ENCODE results near the gene PAK5. TPM values are rescaled to one million over a fixed set of nuclear protein-coding genes. Genes with fewer than 3 reads are reported as not detected.

Gene PAK5
- total and polyA plus RNA-seq, 4 donors = 0.02 to 0.17 (median 0.04) TPM; not detected in 1

GRCh38 chr20:9759392-9759791 is 79.5 kb downstream of the PAK5 start (continued):
- TF ChIP-seq, protein P1, sequence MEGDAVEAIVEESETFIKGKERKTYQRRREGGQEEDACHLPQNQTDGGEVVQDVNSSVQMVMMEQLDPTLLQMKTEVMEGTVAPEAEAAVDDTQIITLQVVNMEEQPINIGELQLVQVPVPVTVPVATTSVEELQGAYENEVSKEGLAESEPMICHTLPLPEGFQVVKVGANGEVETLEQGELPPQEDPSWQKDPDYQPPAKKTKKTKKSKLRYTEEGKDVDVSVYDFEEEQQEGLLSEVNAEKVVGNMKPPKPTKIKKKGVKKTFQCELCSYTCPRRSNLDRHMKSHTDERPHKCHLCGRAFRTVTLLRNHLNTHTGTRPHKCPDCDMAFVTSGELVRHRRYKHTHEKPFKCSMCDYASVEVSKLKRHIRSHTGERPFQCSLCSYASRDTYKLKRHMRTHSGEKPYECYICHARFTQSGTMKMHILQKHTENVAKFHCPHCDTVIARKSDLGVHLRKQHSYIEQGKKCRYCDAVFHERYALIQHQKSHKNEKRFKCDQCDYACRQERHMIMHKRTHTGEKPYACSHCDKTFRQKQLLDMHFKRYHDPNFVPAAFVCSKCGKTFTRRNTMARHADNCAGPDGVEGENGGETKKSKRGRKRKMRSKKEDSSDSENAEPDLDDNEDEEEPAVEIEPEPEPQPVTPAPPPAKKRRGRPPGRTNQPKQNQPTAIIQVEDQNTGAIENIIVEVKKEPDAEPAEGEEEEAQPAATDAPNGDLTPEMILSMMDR (IDR thresholded peaks at IDR 0.05; ENCODE audit: low read depth, low read length, missing input control) = no peak
- TF ChIP-seq, protein P2, sequence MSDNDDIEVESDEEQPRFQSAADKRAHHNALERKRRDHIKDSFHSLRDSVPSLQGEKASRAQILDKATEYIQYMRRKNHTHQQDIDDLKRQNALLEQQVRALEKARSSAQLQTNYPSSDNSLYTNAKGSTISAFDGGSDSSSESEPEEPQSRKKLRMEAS (IDR thresholded peaks at IDR 0.05) = no peak
- TF ChIP-seq FOXA1 (IDR thresholded peaks at IDR 0.05) = no peak

GRCh38 chr20:9758752-9759151 is 80.1 kb downstream of the PAK5 start:
- peaks cover 0 to 8% (median 0%) of the 10 kb centered on the region in 4 donors for H3K27me3 ChIP-seq (ENCODE audit: control insufficient read depth in 4 of 4, insufficient read depth in 4 of 4, low read length in 3 of 4)
- H3K4me1 ChIP-seq (ENCODE audit: control insufficient read depth in 4 of 4, insufficient read depth in 4 of 4, low read length in 3 of 4) = no peaks in the 10 kb centered on the region
- H3K36me3 ChIP-seq (ENCODE audit: control insufficient read depth in 4 of 4, insufficient read depth in 3 of 4, low read depth in 1 of 4, low read length in 3 of 4) = no peaks in the 10 kb centered on the region
- DNase-seq (ENCODE audit: low spot score) = no peak
- H3K9me3 ChIP-seq (ENCODE audit: control insufficient read depth in 4 of 4, low read length in 3 of 4) = peaks cover 0 to 6% (median 0%) of the 10 kb centered on the region in 4 donors
- H3K9ac ChIP-seq (ENCODE audit: low read depth in 1 of 2, low read length in 2 of 2) = no peak overlapping the region
- H3K4me3 ChIP-seq (ENCODE audit: low read depth in 1 of 3, low read length in 3 of 3) = no peak overlapping the region
- WGBS = 36% methylated on average over 1 of the region's 1 CpG
- TF ChIP-seq NR2F2 (IDR thresholded peaks at IDR 0.05) = no peak
- no peak for TF ChIP-seq FOXA2 (IDR thresholded peaks at IDR 0.05)
- TF ChIP-seq, protein P1 (IDR thresholded peaks at IDR 0.05; ENCODE audit: low read depth, low read length, missing input control) = no peak
- TF ChIP-seq YY1 (IDR thresholded peaks at IDR 0.05) = no peak
- TF ChIP-seq, protein P3, sequence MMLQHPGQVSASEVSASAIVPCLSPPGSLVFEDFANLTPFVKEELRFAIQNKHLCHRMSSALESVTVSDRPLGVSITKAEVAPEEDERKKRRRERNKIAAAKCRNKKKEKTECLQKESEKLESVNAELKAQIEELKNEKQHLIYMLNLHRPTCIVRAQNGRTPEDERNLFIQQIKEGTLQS (IDR thresholded peaks at IDR 0.05) = no peak
- no peak for TF ChIP-seq REST (IDR thresholded peaks at IDR 0.05)
- no peak for TF ChIP-seq SP1 (IDR thresholded peaks at IDR 0.05)
- TF ChIP-seq, protein P2 (IDR thresholded peaks at IDR 0.05) = no peak
- no peak for TF ChIP-seq RXRA (IDR thresholded peaks at IDR 0.05)
- TF ChIP-seq RAD21 (IDR thresholded peaks at IDR 0.05) = no peak
- TF ChIP-seq, protein P4, sequence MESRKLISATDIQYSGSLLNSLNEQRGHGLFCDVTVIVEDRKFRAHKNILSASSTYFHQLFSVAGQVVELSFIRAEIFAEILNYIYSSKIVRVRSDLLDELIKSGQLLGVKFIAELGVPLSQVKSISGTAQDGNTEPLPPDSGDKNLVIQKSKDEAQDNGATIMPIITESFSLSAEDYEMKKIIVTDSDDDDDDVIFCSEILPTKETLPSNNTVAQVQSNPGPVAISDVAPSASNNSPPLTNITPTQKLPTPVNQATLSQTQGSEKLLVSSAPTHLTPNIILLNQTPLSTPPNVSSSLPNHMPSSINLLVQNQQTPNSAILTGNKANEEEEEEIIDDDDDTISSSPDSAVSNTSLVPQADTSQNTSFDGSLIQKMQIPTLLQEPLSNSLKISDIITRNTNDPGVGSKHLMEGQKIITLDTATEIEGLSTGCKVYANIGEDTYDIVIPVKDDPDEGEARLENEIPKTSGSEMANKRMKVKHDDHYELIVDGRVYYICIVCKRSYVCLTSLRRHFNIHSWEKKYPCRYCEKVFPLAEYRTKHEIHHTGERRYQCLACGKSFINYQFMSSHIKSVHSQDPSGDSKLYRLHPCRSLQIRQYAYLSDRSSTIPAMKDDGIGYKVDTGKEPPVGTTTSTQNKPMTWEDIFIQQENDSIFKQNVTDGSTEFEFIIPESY (IDR thresholded peaks at IDR 0.05) = no peak
- no peak overlapping the region for H3K27ac ChIP-seq (ENCODE audit: low read depth in 1 of 2, low read length in 2 of 2)
